NT2/D1 (cell line): Measurements from ENCODE around the gene RTN4R.

ENCODE experiments used
- SUZ12 ChIP-seq: IDR thresholded peaks from 2 replicates; pipeline ENCODE4 v1.6.1; 2011; ENCODE audit not compliant: insufficient read length, insufficient read depth; ENCODE audit errors: extremely low read depth
- YY1 ChIP-seq: IDR thresholded peaks from 2 replicates; pipeline ENCODE4 v1.6.1; 2011; ENCODE audit not compliant: insufficient read length, insufficient read depth

DNA sequence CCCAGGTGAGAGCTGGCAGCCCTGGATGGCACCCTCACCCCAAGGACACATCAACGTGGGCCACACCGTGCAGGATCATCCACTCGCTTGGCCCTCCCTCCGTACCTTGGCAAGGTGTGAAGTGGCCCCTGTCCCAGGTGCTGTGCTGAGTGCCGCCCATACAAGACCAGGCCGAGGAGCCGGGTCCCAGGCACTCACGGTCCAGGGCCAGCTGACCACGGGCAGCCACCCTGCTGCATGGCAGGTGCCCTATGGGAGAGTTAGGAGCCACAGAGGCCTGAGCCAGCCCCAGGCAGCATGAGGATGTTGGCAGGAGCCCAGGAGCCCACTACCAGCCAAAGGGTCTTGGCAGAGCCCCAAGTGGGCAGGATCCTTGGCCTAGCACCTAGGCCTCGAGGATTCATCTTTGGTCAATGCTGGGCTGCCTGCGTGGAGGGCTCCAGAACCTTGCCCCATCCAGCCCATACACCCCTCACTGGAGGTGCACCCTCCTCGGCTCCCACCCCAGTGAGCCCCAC lies 19.6 kb downstream of the RTN4R start:
- TF ChIP-seq SUZ12 (no peak), YY1 (no peak)
